Endothelial cell (in vitro differentiated cells): ENCODE data around the gene CTXN1. TPM values are rescaled to one million over a fixed set of nuclear protein-coding genes. Genes with fewer than 3 reads are reported as not detected.
A peak's percentile ranks its signal among the peaks of the same experiment; 100 is the strongest.

Experiments
- DNase-seq: peaks from one replicate; pipeline ENCODE4 v3.0.0; 2021; ENCODE audit warnings: low spot score
- H3K27ac Mint-ChIP-seq: one replicate; pipeline ENCODE4 v1.8.0; 2021; ENCODE audit warnings: mixed read lengths, inconsistent platforms; ENCODE audit not compliant: unreplicated experiment
- H3K27me3 Mint-ChIP-seq: one replicate; pipeline ENCODE4 v1.8.0; 2021; ENCODE audit warnings: mild to moderate bottlenecking, moderate library complexity, mixed read lengths, inconsistent platforms; ENCODE audit not compliant: unreplicated experiment
- H3K36me3 Mint-ChIP-seq: one replicate; pipeline ENCODE4 v1.8.0; 2021; ENCODE audit warnings: mild to moderate bottlenecking, low read depth, mixed read lengths, inconsistent platforms; ENCODE audit not compliant: unreplicated experiment
- H3K4me1 Mint-ChIP-seq: one replicate; pipeline ENCODE4 v1.8.0; 2021; ENCODE audit warnings: mild to moderate bottlenecking, mixed read lengths, inconsistent platforms; ENCODE audit not compliant: unreplicated experiment
- H3K4me3 Mint-ChIP-seq: one replicate; pipeline ENCODE4 v1.8.0; 2021; ENCODE audit warnings: mild to moderate bottlenecking, mixed read lengths, inconsistent platforms; ENCODE audit not compliant: unreplicated experiment
- H3K9me3 Mint-ChIP-seq: one replicate; pipeline ENCODE4 v1.8.0; 2021; ENCODE audit warnings: mixed read lengths, inconsistent platforms; ENCODE audit not compliant: unreplicated experiment
- total RNA-seq: library from RNA; stranded (reverse); fragmentation: NEBNext Ultra II Directional; extraction: Animal tissue kit (Norgen Biotek cat#: 25700); gene quantifications from one replicate; pipeline ENCODE4 v1.2.1, GENCODE V29; 2021; ENCODE audit not compliant: unreplicated experiment
- TF ChIP-seq, protein P1 (sequence below): fragments of 200-600 bp; sonication (generic); IDR thresholded peaks from one replicate; pipeline ENCODE4 v1.5.0; 2021; ENCODE audit warnings: antibody characterized with exemption; ENCODE audit not compliant: unreplicated experiment

The CTXN1 gene
- total RNA-seq, 1 donor from 2014 or later = 18.3 TPM

DNA sequence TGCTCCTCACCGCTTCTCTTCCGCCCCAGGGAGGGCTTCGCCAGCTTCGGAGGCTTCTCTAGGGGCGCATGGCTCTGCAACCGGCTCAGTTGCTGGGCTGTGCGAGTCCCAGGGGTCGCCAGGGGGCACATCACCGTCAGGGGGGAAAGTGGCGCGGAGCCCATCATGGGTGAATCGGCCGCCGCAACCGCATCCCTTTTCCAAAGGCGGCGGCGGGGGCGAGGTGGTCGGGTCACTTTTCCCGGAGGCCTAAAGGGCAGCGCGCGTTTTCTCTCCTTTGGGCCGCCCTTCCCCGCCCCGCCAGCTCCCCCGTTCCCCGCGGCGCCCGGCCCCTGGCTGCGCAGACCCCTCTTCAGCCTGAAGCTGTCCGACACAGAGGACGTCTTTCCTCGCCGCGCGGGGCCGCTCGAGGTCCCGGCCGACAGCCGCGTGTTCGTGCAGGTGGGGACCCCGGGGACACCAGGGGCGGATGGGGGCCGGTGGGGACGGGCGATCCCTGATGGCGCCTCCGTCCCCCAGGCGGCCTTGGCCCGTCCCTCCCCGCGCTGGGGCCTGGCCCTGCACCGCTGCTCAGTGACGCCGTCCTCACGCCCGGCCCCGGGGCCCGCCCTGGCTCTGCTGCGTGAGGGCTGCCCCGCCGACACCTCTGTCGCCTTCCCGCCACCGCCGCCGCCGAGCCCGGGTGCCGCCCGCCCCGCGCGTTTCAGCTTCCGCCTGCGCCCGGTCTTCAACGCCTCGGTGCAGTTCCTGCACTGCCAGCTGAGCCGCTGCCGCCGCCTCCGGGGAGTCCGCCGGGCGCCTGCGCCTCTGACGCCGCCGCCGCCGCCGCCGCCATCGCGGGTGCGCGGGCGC, 9.6 kb downstream of the CTXN1 start:
- Mint-ChIP-seq H3K27me3 (peaks cover 23% of the 10 kb centered on the region), H3K4me3 (no peak overlapping the region), H3K27ac (no peak overlapping the region), H3K9me3 (no peaks in the 10 kb centered on the region), H3K36me3 (peaks cover 7% of the 10 kb centered on the region), H3K4me1 (peaks cover 12% of the 10 kb centered on the region)
- no peak for DNase-seq
- TF ChIP-seq, protein P1, sequence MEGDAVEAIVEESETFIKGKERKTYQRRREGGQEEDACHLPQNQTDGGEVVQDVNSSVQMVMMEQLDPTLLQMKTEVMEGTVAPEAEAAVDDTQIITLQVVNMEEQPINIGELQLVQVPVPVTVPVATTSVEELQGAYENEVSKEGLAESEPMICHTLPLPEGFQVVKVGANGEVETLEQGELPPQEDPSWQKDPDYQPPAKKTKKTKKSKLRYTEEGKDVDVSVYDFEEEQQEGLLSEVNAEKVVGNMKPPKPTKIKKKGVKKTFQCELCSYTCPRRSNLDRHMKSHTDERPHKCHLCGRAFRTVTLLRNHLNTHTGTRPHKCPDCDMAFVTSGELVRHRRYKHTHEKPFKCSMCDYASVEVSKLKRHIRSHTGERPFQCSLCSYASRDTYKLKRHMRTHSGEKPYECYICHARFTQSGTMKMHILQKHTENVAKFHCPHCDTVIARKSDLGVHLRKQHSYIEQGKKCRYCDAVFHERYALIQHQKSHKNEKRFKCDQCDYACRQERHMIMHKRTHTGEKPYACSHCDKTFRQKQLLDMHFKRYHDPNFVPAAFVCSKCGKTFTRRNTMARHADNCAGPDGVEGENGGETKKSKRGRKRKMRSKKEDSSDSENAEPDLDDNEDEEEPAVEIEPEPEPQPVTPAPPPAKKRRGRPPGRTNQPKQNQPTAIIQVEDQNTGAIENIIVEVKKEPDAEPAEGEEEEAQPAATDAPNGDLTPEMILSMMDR = no peak

DNA sequence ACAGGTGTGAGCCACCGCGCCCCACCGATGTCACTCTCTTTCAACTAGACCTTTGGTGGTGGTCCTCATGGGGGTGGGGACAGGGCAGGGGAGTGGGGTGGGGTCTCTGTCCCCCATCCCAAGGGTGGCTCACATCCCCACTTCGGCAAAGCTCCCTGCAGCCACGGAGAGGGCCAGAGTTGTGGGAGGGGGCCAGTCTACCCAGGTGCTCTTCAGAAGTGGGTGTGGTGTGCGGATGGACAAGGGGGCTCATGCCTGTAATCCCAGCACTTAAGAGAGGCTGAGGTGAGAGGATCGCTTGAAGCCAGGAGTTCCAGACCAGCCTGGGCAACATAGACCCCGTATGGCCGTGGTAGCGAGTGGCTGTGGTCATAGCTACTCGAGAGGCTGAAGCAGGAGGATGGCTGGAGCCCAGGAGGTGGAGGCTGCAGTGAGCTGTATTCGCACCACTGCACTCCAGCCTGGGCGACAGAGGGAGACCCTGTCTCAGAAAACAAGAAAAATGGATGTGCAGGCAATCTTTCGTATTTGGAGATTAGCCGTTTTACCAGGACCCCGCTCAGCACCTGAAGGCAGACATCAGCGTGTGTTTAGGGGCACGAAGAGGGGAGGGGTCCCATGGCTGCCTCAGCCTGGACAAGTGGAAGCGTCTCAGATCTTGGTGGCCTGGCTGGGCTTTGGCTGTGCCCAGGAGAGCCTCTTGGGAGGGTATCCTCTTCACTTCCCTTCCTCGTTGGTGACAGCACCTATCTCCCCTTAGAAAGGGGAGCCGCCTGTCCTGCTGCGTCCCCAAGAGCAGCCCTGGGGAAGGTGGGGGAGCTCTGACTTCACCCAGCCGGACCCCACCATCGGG, 10.5 kb downstream of the CTXN1 start:
- Mint-ChIP-seq H3K27me3 (peaks cover 23% of the 10 kb centered on the region), H3K27ac (no peak overlapping the region), H3K9me3 (no peaks in the 10 kb centered on the region), H3K4me1 (peaks cover 12% of the 10 kb centered on the region), H3K4me3 (peak overlapping the region; percentile 69), H3K36me3 (peaks cover 7% of the 10 kb centered on the region)
- TF ChIP-seq, protein P1 = no peak
- no peak for DNase-seq

- H3K9me3 Mint-ChIP-seq = no peaks in the 10 kb centered on the region
- H3K4me1 Mint-ChIP-seq = peaks cover 8% of the 10 kb centered on the region
- TF ChIP-seq, protein P1 = no peak
- no peak within 1 kb of the TSS for H3K27ac Mint-ChIP-seq
- peaks cover 23% of the 10 kb centered on the region for H3K27me3 Mint-ChIP-seq
- DNase-seq = no peak
- peak within 1 kb of the TSS; percentile 69 for H3K4me3 Mint-ChIP-seq
- peaks cover 7% of the 10 kb centered on the region for H3K36me3 Mint-ChIP-seq
Observed at GRCh38 chr19:7914598-7915045, 11.3 kb downstream of the CTXN1 start, which contains the start of gene TGFBR3L. Gene TGFBR3L, plus strand, starts transcription at chr19:7914830.

- Mint-ChIP-seq H3K36me3 (peaks cover 7% of the 10 kb centered on the region), H3K27me3 (peaks cover 21% of the 10 kb centered on the region), H3K4me3 (no peak overlapping the region), H3K27ac (no peak overlapping the region), H3K9me3 (no peaks in the 10 kb centered on the region), H3K4me1 (peaks cover 7% of the 10 kb centered on the region)
- no peak for DNase-seq
- TF ChIP-seq, protein P1 = no peak
Observed at GRCh38 chr19:7914099-7914498, 11.8 kb downstream of the CTXN1 start.
